Activated T-helper 2 cell treated with anti-CD3 and anti-CD28 coated beads, Interferon-gamma antibody, Interleukin-2, Interleukin-4, amounts not matched to agents 10 μg/mL and 5 μg/mL and 100 μg/mL, durations not matched to agents 14 hours and 24 hours and 36 hours (primary cell): ENCODE results near the gene SLCO2A1. TPM values are rescaled to one million over a fixed set of nuclear protein-coding genes. Genes with fewer than 3 reads are reported as not detected.

Experiments used
- DNase-seq: peaks from one replicate; pipeline ENCODE4 v3.0.0; 2021; ENCODE audit warnings: low spot score
- H3K27ac Mint-ChIP-seq: one replicate; pipeline ENCODE4 v1.8.0; 2021; ENCODE audit warnings: mixed read lengths
- H3K27me3 Mint-ChIP-seq: one replicate; pipeline ENCODE4 v1.8.0; 2021; ENCODE audit warnings: low read depth, mixed read lengths
- H3K36me3 Mint-ChIP-seq: one replicate; pipeline ENCODE4 v1.8.0; 2021; ENCODE audit warnings: low read depth, mixed read lengths
- H3K4me1 Mint-ChIP-seq: one replicate; pipeline ENCODE4 v1.8.0; 2021; ENCODE audit warnings: low read depth, mixed read lengths
- H3K4me3 Mint-ChIP-seq: one replicate; pipeline ENCODE4 v1.8.0; 2021; ENCODE audit warnings: low read depth, mild to moderate bottlenecking, moderate library complexity, mixed read lengths
- H3K9me3 Mint-ChIP-seq: one replicate; pipeline ENCODE4 v1.8.0; 2021; ENCODE audit warnings: mixed read lengths
- intact Hi-C: fragments of 100-400 bp; cut with micrococcal nuclease; formaldehyde crosslinking; loops from one replicate; pipeline ENCODE4 v1.15.1; 2023
- total RNA-seq: library from RNA; stranded (reverse); gene quantifications from 2 replicates; pipeline ENCODE4 v1.2.3, GENCODE V29; 2022

SLCO2A1 gene
- total RNA-seq, 1 donor from 2014 or later = not detected

DNA sequence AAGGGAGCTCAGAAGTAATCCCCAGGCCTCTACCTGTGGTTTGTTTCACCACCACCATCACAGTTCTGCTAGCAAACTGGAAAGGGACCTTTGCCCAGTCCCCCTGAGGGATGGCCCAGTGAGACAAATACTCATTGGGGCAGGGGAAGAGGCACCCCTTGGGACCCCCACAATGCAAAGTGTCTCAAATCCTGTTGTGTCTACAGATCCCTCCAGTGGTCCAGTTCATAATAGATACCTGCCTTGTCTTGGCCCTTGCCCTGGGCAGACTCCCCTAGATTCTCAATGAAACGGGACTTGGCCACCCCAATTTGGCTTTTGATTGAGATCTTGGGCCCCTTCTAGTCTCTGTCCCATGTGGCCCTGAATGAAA lies 90.3 kb downstream of the SLCO2A1 start:
- intact Hi-C loops = no loop called here
- Mint-ChIP-seq H3K36me3 (no peaks in the 10 kb centered on the region), H3K27me3 (peaks cover 8% of the 10 kb centered on the region), H3K4me1 (peaks cover 11% of the 10 kb centered on the region), H3K9me3 (no peaks in the 10 kb centered on the region), H3K4me3 (no peak overlapping the region), H3K27ac (no peak overlapping the region)
- no peak for DNase-seq

GRCh38 chr3:133938770-133939462 lies 90.8 kb downstream of the SLCO2A1 start:
- H3K9me3 Mint-ChIP-seq = no peaks in the 10 kb centered on the region
- intact Hi-C loops = no loop called here
- no peak for DNase-seq
- peaks cover 8% of the 10 kb centered on the region for H3K4me1 Mint-ChIP-seq
- H3K4me3 Mint-ChIP-seq = no peak overlapping the region
- H3K36me3 Mint-ChIP-seq = no peaks in the 10 kb centered on the region
- H3K27ac Mint-ChIP-seq = no peak overlapping the region
- peaks cover 6% of the 10 kb centered on the region for H3K27me3 Mint-ChIP-seq

GRCh38 chr3:133937756-133938601 lies 91.7 kb downstream of the SLCO2A1 start:
- Mint-ChIP-seq H3K4me3 (no peak overlapping the region), H3K27ac (no peak overlapping the region), H3K4me1 (peaks cover 5% of the 10 kb centered on the region), H3K36me3 (no peaks in the 10 kb centered on the region), H3K27me3 (peaks cover 6% of the 10 kb centered on the region), H3K9me3 (no peaks in the 10 kb centered on the region)
- intact Hi-C loops = no loop called here
- DNase-seq = no peak

DNA sequence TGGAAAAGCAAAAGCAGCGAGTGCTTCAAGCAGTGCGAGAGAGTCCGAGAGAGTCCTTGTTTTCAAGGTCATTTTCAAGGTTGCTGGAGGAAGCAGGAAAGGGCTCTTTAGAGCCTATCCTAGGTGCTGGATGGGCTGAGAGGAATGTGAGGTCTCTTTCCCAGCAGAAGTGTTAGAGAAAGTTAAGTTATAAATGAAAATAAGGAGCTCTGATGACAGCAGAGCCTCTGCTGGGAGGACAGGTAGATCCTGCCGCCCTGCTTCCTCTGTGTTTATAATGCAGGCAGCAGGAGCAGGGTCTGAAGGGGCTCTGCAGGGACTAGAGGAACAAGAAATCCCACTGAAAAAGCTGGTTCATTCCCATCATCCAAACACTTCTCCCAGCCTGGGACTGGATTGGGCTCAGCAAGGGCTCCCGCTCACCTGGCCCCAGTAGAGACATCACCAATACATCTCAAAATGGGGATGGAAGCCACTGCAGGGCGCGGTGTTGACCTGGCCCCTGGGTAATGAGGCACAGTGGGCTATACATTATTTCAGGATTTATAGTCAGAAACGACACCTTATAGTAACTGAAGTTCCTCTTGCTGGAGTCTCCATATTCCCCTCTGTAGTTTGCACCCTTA lies 92.6 kb downstream of the SLCO2A1 start:
- Mint-ChIP-seq H3K4me3 (no peak overlapping the region), H3K27ac (no peak overlapping the region), H3K9me3 (no peaks in the 10 kb centered on the region), H3K4me1 (no peaks in the 10 kb centered on the region), H3K27me3 (peaks cover 4% of the 10 kb centered on the region), H3K36me3 (no peaks in the 10 kb centered on the region)
- no peak for DNase-seq
- intact Hi-C loops = no loop called here

DNA sequence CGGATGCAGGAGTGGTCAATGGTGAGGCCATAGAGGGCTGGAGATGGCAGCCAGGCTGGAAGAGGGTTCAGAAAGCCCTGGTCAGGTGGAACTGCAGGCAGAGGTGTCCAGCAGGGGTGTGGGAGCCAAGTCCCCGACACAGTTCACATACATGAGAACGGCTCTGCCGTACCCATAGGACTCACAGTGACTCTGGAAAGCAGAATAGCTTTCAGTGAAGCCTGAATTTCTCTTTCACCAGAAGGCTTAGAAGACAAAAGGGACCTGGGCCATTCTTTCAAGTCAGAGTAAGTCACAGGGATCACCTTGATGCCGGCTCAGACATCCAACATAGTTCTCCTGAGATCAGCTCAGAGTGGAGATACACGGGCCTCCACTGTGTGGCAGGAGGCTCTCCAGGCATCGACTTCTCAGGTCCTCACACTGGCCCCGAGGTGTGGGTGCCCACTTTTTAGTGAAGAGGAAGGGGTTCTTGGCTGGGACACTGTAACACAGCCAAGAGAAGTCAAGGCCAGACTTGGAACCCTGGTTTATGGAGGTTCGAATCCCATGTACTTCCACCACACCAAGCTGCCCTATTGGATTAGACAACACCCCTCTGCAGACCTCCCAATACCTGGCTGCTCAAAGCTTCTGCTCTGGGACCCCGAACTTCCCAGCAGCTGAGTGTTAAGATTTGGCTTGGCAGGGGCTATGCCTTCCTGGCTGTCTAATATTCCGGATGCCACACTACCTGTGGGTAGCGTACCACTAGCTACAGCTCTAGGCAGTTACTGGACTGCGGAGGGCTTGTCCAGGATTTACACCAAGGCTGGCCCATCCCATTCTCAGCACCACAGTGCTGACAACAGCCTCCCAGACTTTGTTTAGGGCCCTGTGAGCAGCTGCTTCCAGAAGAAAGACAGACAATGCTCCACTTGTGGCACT lies 93.6 kb downstream of the SLCO2A1 start:
- no peak overlapping the region for H3K27ac Mint-ChIP-seq
- intact Hi-C loops = no loop called here
- H3K36me3 Mint-ChIP-seq = no peaks in the 10 kb centered on the region
- DNase-seq = no peak
- peaks cover 4% of the 10 kb centered on the region for H3K27me3 Mint-ChIP-seq
- H3K4me3 Mint-ChIP-seq = no peak overlapping the region
- no peaks in the 10 kb centered on the region for H3K9me3 Mint-ChIP-seq
- H3K4me1 Mint-ChIP-seq = no peaks in the 10 kb centered on the region

DNA sequence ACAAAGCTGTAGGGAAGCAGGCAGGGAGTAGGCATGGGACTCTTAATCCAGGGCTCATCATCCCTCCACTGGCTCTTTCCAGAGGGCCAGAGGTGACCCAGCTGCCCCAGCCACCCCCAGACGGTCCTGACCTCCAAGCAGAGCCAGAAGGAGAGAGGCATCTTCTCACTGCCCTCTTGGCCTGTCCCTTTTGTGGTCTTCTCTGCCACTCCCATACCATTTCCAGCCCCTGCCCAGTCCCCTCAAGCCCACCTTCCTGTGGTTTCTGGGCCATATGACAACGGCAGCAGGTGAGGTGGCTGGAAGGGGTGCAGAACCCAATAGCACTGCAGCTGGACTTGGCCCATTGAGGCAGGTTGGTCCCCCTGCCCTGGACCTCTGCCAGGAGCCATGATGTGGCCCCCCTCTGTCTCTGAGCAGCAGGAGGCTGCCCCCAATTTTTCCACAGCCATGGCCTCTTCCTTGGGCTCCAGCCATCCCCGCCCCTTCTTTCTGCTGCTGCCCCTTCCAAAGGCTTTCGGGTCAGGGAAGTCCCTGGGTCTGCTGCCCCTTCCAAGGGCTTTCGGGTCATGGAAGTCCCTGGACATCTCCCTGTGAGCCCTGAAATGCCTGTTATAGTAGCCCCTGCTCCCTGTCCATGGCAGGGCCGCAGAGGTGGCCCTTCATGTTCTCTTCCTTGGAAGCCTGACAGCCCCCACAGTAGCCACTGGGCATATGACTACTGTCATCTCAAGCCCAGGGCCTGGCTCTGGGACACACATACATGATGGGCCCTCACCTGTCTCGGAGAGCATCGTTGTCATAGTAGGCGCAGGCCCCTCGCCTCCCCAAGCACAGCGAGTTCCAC lies 94.5 kb downstream of the SLCO2A1 start:
- H3K27ac Mint-ChIP-seq = no peak overlapping the region
- no peak for DNase-seq
- H3K9me3 Mint-ChIP-seq = no peaks in the 10 kb centered on the region
- intact Hi-C loops = no loop called here
- no peak overlapping the region for H3K4me3 Mint-ChIP-seq
- H3K4me1 Mint-ChIP-seq = peaks cover under 1% of the 10 kb centered on the region
- H3K27me3 Mint-ChIP-seq = peaks cover 1% of the 10 kb centered on the region
- H3K36me3 Mint-ChIP-seq = no peaks in the 10 kb centered on the region

DNA sequence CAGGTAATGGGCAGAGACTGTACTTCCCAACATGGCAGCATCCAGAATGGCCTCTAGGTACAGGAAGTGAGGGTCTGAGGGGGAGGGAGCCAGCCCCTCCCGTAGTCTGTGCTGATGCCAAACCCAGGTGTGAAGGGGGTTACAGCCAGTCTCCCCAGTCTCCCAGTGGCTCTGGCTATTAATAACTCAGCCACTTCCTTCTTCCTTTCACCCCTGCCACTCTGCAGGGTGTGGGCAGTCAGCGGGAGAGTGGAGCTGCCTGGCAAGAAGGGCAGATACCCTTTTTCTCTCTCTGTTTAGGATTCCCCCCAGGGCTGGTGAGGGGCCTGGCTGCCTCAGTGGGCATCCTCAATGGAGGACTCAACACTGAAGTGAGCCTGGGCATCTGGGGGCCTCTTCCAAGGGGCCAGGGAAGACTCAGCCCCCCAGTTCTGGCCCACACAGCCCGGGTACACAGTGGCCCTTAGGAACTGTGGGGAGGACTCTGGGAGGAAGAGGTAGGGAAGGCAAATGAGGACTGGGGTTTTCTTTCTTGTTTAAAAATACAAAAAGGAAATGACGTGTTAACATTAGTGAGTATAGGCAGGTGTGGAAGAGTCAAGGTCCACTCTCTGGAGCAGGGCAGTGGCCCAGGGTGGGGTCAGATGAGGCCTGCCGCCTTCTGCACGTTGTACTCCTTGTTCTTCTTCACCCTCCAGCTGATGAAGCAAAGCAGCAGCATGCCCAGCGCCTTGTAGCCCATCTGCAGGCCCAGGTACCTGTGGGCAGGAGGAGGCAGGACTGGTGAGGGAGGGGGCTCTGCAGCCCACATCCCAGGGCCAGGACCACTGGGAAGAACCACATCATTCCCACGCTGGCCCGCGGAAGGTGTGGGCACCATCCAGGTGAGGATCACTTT lies 95.4 kb downstream of the SLCO2A1 start:
- Mint-ChIP-seq H3K9me3 (no peaks in the 10 kb centered on the region), H3K4me1 (peaks cover 4% of the 10 kb centered on the region), H3K27me3 (peaks cover 2% of the 10 kb centered on the region), H3K36me3 (no peaks in the 10 kb centered on the region), H3K4me3 (no peak overlapping the region), H3K27ac (no peak overlapping the region)
- intact Hi-C loops = no loop called here
- DNase-seq = no peak

DNA sequence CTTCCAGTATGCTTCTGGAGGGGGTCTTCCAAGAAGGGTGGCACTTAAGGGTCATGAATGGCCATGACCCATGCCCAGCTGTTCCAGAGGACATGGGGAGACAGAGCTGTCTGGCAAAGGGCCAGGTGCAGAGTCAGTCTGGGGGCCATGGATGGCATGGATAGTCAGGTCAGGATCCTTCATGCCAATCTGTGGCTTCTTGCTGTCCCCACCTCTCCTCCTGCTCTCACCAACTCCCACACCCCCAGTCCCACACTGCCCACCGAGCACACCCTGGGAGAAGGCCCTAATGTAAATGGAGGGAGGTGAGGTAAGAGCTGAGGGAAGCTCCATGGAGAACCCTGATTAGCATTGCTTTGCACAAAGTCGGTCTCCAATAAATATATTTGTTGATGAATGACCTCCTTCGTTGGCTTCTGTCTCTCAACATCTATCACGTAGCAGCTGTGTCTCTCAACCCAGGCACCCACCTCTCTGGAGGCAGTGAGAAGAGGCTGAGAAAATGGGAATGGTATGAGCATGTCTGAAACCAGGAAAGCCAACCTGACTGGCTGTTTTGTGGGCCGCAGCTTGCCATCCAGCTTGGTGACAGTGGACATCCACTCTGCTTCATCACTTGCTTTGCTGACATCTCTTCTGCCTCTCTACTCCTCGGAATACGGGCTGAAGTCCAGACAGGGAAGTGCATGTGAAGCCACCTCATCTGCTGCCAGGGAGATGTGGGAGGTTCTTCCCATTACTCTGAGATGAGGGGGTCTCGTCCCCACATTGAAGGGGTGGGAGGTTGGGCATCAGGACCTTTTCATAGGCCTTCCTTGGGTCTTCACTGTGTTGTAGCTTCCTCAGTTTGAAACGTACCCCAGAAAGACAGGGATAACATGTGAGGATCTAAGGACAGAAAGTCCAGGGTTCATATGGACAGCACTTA lies 96.4 kb downstream of the SLCO2A1 start:
- Mint-ChIP-seq H3K27me3 (peaks cover 7% of the 10 kb centered on the region), H3K36me3 (no peaks in the 10 kb centered on the region), H3K4me1 (peaks cover 4% of the 10 kb centered on the region), H3K27ac (no peak overlapping the region), H3K4me3 (no peak overlapping the region), H3K9me3 (no peaks in the 10 kb centered on the region)
- intact Hi-C loops = no loop called here
- DNase-seq = no peak

DNA sequence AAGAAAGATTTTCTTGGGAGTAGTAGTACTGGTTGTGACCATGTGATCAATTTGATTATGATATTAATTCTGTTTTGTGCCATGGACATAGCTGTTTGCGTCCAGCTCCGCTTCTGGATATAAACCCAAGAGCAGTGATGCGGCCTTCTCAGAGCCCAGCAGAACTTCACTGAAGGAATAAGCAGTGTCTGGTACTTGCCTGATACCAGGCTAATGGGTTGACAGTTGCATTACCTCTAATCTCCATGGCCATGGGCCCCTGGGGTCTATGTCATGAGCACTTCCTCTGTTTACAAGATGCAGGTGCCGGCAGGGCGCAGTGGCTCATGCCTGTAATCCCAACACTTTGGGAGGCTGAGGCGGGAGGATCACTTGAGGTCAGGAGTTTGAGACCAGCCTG lies 97.7 kb downstream of the SLCO2A1 start:
- H3K27me3 Mint-ChIP-seq = peaks cover 12% of the 10 kb centered on the region
- intact Hi-C loops = no loop called here
- no peak overlapping the region for H3K27ac Mint-ChIP-seq
- no peaks in the 10 kb centered on the region for H3K36me3 Mint-ChIP-seq
- H3K4me1 Mint-ChIP-seq = peaks cover 9% of the 10 kb centered on the region
- no peaks in the 10 kb centered on the region for H3K9me3 Mint-ChIP-seq
- DNase-seq = no peak
- no peak overlapping the region for H3K4me3 Mint-ChIP-seq

DNA sequence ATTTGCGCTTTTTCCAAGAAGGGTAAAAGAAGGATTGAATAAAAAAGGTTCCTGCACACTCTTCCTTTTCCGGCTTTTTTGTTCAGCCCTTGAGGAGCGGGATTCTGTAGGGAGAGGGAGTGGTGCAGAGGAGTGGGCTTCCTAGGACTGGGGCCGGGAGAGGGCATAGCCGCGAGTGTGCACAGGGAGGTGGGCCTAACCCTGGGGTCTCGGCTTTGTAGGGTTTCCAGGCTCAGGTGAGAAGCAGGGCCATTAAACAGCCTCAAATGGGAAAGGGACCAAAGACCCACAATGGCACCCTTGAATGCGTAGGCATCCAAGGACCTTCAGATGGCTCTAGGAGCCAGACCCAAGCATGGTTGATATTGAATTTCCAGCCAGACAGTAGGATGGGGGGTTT lies 98.6 kb downstream of the SLCO2A1 start:
- Mint-ChIP-seq H3K4me3 (no peak overlapping the region), H3K27me3 (peaks cover 19% of the 10 kb centered on the region), H3K36me3 (no peaks in the 10 kb centered on the region), H3K27ac (no peak overlapping the region), H3K4me1 (peaks cover 9% of the 10 kb centered on the region), H3K9me3 (no peaks in the 10 kb centered on the region)
- intact Hi-C loops = no loop called here
- DNase-seq = peak; percentile 6
